ENCODE data around the gene NFAM1. TPM values are rescaled to one million over a fixed set of nuclear protein-coding genes. Genes with fewer than 3 reads are reported as not detected.

Gene NFAM1
- total RNA-seq, 4 donors from 2014 or later, result 0.11 to 1.9 (median 0.99) TPM

DNA sequence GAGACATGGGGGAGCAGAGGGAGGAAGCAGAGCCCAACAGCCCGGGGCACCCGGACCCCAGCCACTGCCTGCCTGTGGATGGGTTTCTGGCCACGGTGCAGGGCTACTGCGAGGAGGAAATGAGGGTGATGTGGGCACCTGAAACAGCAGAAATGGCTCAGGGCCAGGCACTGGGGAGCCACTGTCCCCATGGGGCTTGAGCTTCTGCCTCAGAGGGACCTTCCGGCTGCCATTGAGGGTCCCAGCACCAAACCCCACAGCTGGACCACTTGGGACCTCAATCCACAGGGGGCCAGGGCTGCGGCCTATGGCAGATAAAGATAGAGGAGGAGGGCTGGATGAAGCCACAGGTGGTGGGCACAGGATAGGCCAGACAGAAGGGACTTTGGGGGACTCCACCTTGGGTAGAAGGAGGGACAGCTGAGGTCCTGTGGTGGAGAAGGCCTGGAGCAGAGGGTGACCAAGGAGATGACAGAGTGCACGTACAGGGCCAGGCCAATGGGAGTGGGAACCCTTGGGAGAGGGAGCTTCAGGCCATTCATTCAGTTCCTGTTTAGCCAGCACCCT lies 48.3 kb downstream of the NFAM1 start:
- Histone ChIP-seq H3K9me3 (no peaks in the 10 kb centered on the region), H3K27me3 (no peaks in the 10 kb centered on the region), H3K4me1 (peaks cover 0 to 16% (median 3%) of the 10 kb centered on the region in 3 donors), H3K27ac (no peak overlapping the region), H3K4me3 (no peak overlapping the region), H3K36me3 (no peaks in the 10 kb centered on the region)
- TF ChIP-seq, protein P1, sequence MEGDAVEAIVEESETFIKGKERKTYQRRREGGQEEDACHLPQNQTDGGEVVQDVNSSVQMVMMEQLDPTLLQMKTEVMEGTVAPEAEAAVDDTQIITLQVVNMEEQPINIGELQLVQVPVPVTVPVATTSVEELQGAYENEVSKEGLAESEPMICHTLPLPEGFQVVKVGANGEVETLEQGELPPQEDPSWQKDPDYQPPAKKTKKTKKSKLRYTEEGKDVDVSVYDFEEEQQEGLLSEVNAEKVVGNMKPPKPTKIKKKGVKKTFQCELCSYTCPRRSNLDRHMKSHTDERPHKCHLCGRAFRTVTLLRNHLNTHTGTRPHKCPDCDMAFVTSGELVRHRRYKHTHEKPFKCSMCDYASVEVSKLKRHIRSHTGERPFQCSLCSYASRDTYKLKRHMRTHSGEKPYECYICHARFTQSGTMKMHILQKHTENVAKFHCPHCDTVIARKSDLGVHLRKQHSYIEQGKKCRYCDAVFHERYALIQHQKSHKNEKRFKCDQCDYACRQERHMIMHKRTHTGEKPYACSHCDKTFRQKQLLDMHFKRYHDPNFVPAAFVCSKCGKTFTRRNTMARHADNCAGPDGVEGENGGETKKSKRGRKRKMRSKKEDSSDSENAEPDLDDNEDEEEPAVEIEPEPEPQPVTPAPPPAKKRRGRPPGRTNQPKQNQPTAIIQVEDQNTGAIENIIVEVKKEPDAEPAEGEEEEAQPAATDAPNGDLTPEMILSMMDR (IDR thresholded peaks at IDR 0.05), result no peak
- TF ChIP-seq POLR2A (IDR thresholded peaks at IDR 0.05), result no peak
- DNase-seq, result no peak
- WGBS, 2 donors, result 85 to 100% methylated on average over 1 to 7 of the region's 7 CpGs
- intact Hi-C loops (cut with DNase I), result no loop called here

GRCh38 chr22:42383287-42383686 lies 48.9 kb downstream of the NFAM1 start:
- intact Hi-C loops (cut with DNase I), result no loop called here
- no peaks in the 10 kb centered on the region for H3K36me3 ChIP-seq
- 67% methylated on average over 2 of the region's 5 CpGs; no CpG with 5 or more reads in 1 of the 2 donors for WGBS, 2 donors
- H3K4me3 ChIP-seq, result no peak overlapping the region
- DNase-seq, result no peak
- H3K9me3 ChIP-seq, result no peaks in the 10 kb centered on the region
- TF ChIP-seq, protein P1 (IDR thresholded peaks at IDR 0.05), result no peak
- no peak overlapping the region for H3K27ac ChIP-seq
- no peaks in the 10 kb centered on the region for H3K27me3 ChIP-seq
- peaks cover 0 to 9% (median 0%) of the 10 kb centered on the region in 3 donors for H3K4me1 ChIP-seq

DNA sequence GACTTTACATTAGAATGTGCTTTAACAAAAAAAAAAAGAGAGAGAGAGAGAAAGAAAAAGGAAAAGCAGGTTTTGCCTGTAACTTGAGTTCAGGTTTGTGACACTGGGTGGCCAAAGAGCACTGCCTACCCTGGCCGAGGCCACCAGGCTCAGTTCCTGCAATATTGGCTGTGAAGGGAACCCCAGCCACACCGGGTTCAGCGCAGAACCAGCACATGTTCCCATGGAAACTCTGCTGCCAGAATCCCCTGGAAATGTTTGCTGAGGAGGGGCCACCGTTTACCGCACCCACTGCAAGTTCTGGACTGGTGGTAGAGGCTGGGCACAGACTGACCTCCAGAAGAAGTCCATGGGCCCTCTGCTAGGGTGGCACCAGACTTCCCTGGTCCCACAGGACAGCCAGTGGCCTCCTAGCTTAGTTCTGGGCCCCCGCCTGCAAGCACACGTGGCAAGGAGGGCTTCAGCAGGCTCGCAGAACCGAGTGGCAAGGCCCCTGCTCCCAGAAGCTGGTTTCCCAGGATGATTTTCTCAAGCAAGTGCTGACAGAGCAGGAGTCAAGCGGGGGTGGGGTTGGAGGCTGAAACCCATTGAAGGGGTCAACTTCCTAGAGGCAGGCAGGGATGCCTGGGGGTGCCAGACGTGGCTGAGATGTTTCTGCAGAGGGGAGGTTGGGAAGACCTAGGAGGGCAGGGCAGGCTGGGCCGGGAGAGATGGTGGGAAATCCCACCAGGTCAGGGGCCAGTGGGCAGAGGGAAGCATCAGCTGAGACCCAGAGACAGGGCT lies 51.2 kb downstream of the NFAM1 start:
- H3K27ac ChIP-seq, result no peak overlapping the region
- WGBS, 2 donors, result 57 to 83% methylated on average over 3 to 7 of the region's 12 CpGs
- no peaks in the 10 kb centered on the region for H3K9me3 ChIP-seq
- no peaks in the 10 kb centered on the region for H3K36me3 ChIP-seq
- peaks cover 0 to 19% (median 0%) of the 10 kb centered on the region in 3 donors for H3K4me1 ChIP-seq
- TF ChIP-seq POLR2A (IDR thresholded peaks at IDR 0.05), result no peak
- TF ChIP-seq, protein P1 (IDR thresholded peaks at IDR 0.05), result no peak
- H3K4me3 ChIP-seq, result no peak overlapping the region
- intact Hi-C loops (cut with DNase I), result no loop called here
- no peaks in the 10 kb centered on the region for H3K27me3 ChIP-seq
- no peak for DNase-seq

GRCh38 chr22:42379966-42380537 lies 52.2 kb downstream of the NFAM1 start:
- H3K4me1 ChIP-seq, result peaks cover 0 to 20% (median 2%) of the 10 kb centered on the region in 3 donors
- intact Hi-C loops (cut with DNase I), result no loop called here
- no peaks in the 10 kb centered on the region for H3K9me3 ChIP-seq
- no peaks in the 10 kb centered on the region for H3K36me3 ChIP-seq
- WGBS, 2 donors, result 88% methylated on average over 14 to 16 of the region's 16 CpGs
- no peak for TF ChIP-seq POLR2A (IDR thresholded peaks at IDR 0.05)
- TF ChIP-seq, protein P1 (IDR thresholded peaks at IDR 0.05), result no peak
- no peak overlapping the region for H3K27ac ChIP-seq
- no peak overlapping the region for H3K4me3 ChIP-seq
- no peaks in the 10 kb centered on the region for H3K27me3 ChIP-seq
- DNase-seq, result no peak
